ENCODE results near the gene ZBTB26. TPM values are rescaled to one million over a fixed set of nuclear protein-coding genes. Genes with fewer than 3 reads are reported as not detected.
"Not testable (repeated sequence)": the region's sequence is repeated elsewhere in the genome, so short reads cannot be mapped to it uniquely, and the experiment has no call there.

ZBTB26 gene
- total and polyA plus RNA-seq, 10 of the 15 experiments (the other 5 are each of a cell fraction or from before 2014, with no cell fraction given), result 1.8 to 19.5 (median 4.5) TPM

DNA sequence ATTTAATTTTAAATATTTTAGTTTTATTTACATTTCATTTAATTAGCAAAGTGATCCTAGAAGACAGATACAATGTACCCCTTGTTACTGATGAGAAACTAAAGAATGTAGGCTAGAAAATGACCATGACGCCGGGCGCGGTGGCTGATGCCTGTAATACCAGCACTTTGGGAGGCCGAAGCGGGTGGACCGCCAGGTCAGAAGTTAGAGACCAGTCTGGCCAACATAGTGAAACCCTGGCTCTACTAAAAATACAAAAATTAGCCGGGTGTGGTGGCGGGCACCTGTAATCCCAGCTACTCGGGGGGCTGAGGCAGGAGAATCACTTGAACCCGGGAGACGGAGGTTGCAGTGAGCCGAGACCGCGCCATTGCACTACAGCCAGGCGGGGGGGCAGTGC is 25.2 kb downstream of the ZBTB26 start:
- not testable (repeated sequence) for H3K9ac ChIP-seq (ENCODE audit: control insufficient read depth, insufficient read depth, low read length); BruUV-seq (replicated peaks); H2AFZ ChIP-seq (ENCODE audit: control insufficient read depth, low read depth, low read length); H3K4me2 ChIP-seq (ENCODE audit: control insufficient read depth, insufficient read depth); DNase-seq (ENCODE audit: low read depth, low spot score); FAIRE-seq; H3K4me3 ChIP-seq; H4K20me1 ChIP-seq (ENCODE audit: control insufficient read depth, insufficient read depth); H3K4me1 ChIP-seq (ENCODE audit: control insufficient read depth, insufficient read depth, low read length); H3K27ac ChIP-seq (ENCODE audit: control insufficient read depth, insufficient read depth); H3K9me3 ChIP-seq (replicated peaks; ENCODE audit: control insufficient read depth, insufficient read depth, low read length); H3K27me3 ChIP-seq (replicated peaks in 1 of 2; ENCODE audit: control insufficient read depth in 2 of 2, insufficient read depth in 2 of 2, low read length in 1 of 2); ATAC-seq
- WGBS (ENCODE audit: insufficient coverage, insufficient replicate concordance, low lambda C conversion rate, missing lambda C conversion rate), result 98% methylated on average over 12 of the region's 16 CpGs
- in situ Hi-C loops (cut with MboI) (loop anchor here (25.0 kb wide), 1 partner anchor 1956 kb away; the partner anchor contains the start of genes ARPC5L, RPL35 and WDR38), intact Hi-C loops (cut with micrococcal nuclease; ENCODE audit: unreplicated experiment) (loop anchor here (10.0 kb wide), 1 partner anchor 439 kb away; no protein-coding TSS in a partner anchor)
- POLR2A ChIA-PET, result interaction anchor here (1.3 to 5.7 kb wide), 2 partner anchors 30 to 35 kb away, joined by 3 to 53 read pairs; partner anchors contain the start of gene RABGAP1
- TF ChIP-seq, protein P1, sequence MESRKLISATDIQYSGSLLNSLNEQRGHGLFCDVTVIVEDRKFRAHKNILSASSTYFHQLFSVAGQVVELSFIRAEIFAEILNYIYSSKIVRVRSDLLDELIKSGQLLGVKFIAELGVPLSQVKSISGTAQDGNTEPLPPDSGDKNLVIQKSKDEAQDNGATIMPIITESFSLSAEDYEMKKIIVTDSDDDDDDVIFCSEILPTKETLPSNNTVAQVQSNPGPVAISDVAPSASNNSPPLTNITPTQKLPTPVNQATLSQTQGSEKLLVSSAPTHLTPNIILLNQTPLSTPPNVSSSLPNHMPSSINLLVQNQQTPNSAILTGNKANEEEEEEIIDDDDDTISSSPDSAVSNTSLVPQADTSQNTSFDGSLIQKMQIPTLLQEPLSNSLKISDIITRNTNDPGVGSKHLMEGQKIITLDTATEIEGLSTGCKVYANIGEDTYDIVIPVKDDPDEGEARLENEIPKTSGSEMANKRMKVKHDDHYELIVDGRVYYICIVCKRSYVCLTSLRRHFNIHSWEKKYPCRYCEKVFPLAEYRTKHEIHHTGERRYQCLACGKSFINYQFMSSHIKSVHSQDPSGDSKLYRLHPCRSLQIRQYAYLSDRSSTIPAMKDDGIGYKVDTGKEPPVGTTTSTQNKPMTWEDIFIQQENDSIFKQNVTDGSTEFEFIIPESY (IDR thresholded peaks at IDR 0.05), result peak; percentile 62; the same call in 1 of the 2 replicates
- RAD21 ChIA-PET (ENCODE audit: unreplicated experiment), result interaction anchor here (0.7 to 4.2 kb wide), 5 partner anchors 10 to 85 kb away, joined by 3 to 20 read pairs (median 4); partner anchors contain the start of gene RABGAP1
- SMC1A ChIA-PET (ENCODE audit: uncharacterized antibody, unreplicated experiment), result interaction anchor here (1.1 kb wide), 1 partner anchor 41 kb away, joined by 3 read pairs; no protein-coding TSS in a partner anchor
- H3K79me2 ChIP-seq (ENCODE audit: control insufficient read depth, insufficient read depth, low read length), result peaks cover 42% of the 10 kb centered on the region
- peaks cover 0 to 11% of the 10 kb centered on the region in 2 experiments; a peak in 3 of 4 replicates for H3K36me3 ChIP-seq (ENCODE audit: control insufficient read depth in 2 of 2, insufficient read depth in 2 of 2, low read length in 1 of 2)
- CTCF ChIA-PET, result interaction anchor here (1.5 kb wide), 1 partner anchor 25 kb away, joined by 6 read pairs; the partner anchor contains the start of gene ZBTB26
